ENCODE measurements around the gene C14orf180.

DNA sequence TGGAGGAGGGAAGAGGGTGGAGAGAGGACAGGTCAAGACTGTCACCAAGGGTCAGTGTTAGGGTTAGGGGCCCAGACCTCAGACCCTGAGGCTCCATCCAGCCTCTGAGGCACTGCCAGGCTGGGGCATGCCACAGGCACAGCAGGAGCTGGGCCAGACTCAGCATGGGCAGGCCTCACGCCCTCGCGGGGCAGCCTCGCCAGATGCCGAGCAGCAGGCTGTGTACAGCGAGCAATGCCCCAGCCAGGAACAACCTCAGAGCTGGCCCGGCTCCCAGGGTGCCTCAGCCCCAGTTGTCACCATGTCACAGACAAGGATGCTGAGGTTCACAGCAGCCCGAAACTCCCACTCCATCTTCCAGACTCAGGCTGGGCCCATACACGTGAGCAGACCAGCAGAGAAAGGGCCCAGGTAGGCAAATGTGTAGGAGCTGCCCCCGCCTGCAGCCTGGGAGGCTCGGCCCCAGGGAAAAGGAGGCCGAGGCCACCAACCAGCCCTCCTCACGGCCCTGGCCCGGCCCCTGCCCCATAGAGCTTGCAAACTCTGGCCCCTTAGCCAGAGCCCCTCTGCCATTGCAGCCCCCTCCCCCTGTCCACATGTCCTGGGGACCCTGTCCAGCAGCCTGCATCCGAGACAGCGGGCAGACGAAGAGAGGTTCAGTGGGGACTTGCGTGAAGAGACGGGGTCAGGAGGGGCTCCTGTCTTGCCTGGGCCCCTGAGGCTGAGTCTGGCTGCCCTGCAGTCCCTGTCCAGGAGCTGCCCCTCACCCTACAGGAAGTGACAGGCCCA, 7.5 kb downstream of the C14orf180 start:
- TF ChIP-seq EP300 (IDR thresholded peaks at IDR 0.05) (no peak), CTCF (IDR thresholded peaks at IDR 0.05) (no peak), POLR2A (IDR thresholded peaks at IDR 0.05) (no peak)
